Activated CD4-positive, alpha-beta T cell treated with anti-CD3 and anti-CD28 coated beads for 4 hours (primary cell): Measurements from ENCODE around the gene HOXA10.

Experiments
- DNase-seq, 2 donors: peaks; one replicate each; pipeline ENCODE4 v3.0.0-alpha.2; 2020

Gene HOXA10

DNA sequence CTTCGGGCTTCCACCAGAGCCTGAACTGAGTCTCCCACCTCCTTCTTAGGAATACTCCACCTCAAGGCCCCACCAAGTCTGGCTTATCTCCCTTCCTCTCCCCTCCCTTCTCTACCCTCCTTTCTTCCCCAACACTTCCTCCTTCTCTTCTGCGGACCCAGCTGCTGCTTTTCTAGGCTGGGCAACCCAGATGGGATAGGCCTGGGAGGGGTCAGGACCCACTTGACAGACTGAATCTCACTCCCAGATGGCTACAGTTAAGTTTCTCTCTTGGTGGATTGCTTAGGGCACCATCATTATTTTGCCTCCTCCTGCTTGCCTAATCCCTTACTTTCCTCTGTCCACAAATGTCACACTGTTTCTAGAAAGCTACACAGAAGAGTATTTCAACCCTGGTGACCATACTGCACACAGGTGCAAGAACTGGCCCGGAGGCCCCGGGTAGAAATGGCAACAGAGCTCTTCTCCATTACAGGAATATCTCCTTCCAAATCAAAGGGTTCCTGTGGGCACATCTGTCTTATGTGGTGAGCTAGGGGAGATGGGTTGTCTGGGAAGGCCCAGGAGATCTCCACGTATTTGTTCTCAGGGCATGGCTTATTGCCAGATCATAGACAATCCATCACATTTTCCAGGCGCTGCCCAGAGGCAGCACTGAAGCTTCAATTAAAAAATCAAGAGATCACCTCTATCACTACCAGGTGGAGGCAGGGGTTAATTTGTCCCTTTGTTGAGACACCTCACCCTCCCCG, 16.1 kb upstream of the HOXA10 start:
- DNase-seq, result no peak

DNA sequence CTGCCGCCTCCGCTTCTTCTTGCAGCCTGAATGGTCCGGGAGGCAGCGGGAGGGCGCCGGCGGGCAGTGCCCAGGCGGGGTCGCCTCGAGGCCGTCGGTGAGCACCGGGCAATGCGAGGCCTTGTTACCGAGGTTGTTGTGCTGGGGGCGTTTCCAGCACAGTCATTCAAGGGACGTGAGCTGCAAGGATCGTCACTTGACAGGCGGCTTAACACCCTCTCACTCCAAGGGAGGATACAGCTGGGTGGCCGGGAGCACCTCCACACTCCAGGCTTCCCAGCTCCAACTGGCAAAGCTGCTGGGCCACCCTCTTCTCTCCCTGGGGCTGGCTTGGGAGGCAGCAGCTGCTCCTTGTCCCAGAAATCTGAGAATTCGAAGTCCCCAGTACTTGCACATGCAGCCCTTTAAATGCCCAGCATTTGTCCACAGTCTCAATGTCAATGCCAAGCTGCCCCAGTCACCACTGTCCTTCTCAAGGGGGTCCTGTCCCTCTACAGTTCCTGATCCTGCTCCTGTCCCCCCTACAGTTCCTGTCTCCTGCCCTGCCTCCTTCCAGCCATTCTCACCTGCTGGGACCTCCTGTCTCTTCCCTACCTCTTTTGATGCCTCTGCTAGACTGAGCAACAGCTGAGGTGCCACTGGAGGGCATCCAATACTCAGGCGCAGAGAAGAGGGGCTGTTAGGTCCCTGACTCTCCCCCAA, 15.3 kb upstream of the HOXA10 start:
- DNase-seq, result no peak

DNA sequence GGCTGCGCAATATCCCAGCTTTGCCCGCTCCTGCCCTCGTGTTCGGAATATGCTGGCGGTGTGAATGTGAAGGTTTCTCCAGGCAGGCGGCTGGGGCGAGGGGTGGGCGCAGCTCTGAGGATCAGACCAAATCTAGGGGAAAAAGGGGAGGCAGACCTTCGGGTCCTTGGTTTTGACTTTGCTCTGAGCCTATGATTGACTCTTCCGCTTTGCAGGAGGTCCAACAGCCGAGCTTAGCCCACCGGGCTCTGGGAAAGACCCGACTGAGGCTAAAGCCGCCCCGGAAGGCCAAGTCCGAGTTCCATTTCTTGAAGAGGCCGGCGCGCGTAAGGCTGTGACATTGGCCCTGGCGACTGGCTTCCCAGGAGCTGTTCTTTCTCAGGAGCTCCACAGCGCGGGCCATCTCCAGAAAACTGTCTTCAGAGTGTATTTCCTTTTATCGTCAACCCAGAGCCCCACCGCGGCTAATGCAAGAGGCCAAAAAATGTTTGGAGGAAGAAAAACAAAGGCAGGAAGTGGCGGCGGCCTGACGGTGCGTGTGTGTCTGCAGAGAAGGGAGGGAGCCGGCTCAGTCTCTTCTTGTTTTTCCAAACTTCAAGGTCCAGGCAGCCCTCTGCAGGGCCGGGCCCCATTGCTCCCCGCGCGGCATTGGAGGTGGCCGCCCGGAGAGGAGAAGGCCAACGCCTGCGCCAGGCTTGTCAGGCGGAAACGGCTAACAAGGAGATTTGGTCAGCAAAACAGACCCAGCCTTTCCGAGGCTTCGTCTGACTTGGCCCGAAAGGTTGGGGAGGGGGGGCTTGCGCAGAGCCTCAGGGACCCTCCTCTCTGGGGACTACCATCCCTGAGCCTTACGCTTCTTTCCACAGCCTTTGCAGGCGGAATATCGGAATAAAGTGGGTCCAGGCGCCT, 14.5 kb upstream of the HOXA10 start:
- no peak for DNase-seq

DNA sequence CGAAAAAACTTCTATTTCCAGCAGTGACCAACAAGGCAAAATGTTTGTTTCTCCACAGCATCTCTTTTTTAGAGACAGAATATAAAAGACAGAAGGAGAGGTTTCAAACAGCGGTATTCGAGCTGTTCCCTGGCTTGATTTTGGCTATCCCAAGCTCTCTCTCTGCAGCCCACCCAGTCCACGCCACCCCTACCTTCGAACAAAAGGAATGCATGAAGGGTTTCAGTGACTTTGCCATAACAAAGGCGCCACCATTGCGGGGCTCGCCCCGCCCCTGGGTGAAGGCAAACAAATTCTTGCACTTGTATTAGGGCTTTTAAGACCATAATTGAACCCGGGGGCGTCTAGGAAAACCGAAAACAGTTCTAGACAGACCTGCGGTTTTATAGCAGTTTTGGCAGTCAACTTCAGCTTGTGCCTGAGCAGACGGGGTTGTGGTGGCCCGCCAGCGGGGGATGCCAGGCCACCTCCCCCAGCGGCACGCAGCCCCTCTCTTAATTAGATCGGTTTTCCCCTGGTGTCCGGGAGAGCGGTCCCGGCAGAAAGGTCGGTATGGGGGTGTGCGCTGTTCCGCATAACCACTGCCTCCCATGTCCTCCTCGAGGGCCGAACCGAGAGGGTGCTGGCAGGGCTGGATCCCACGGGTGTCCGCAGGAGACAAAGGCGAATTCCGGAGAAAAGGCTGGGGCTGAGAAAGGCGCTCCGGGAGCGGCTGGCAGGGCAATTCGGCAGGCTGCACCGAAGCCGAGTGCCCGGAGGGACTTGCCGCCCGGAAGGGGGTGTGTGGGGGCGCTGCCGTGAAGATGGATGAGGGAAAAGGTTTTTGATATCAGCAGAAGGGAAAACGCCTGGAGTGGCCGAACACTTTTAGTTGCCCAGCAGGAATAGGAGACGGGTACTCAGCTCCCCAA, 13.6 kb upstream of the HOXA10 start:
- DNase-seq, result no peak

DNA sequence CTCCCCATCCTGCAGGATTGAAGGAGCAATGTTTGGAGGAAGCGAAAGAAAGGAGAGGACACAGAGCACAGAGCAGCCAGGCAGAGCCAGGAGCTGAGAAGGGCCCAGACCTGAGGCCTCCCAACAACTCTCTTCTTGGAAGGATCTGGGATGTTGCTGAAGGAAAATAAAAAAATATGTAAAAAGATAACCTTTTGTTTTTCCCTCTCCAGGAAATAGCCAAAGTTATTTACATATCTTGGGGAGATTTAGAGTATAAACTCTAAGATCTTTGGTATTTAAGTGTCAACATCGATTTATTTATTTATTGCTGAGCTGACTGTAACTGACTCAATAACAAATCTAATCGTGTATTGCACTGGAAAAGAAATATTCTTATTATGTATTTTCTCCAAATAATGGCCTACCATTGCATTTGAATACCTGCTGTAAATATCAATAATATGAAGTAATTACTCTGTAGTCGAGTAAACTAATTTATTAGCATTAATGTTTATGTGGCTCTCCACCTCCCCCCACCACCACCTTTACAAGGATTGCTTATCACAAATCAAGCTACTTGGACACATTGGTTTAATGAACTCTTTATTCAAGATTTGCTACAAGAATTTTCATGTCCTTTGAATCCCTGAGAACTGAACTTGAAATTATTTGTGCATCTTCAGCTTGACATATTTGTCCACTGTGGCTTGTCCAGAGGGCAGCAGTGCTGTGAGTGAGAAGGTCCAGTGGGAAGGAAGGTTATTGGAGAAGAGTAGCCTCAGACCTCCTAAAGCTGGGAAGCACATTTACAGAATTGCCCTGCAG, 12.8 kb upstream of the HOXA10 start:
- no peak for DNase-seq

DNA sequence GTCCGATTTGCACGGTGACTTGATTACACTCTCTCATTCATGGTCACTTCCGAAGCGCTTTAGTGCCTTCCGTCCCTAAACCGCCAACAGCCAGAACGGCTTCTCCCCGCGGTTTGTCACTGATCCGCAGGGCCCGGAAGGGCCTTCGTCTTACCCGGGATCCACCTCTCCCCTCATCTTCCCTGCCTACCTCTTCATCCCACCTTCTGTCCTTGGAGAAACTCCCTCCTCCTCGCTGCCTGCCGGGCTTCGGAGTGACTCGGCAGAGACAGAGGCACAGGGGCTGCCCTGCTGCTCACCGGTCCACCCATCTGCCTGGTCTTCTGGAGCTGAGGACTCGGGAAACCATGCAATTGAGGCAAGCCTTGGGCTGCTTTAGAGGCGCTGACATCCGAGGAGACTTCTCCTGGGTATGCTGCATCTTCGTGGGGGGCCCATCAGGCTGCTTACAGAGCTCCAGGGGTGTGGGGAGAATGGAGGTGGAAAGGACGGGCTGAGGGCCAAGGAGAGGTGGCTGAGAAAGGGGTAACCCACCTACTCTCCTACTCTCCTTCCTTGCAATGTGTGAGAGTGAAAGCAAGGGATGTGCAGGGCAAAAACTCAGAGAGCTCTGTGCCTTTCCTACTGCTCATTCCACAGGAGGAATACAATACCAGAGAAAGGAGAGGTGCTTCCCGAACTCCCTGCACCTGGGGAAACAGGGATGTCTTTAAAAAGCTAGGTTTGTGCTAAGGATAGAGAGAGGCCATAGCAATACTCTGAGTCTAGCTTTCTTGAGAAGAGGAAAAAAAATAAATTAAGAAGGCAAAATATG, 11.9 kb upstream of the HOXA10 start:
- no peak for DNase-seq

DNA sequence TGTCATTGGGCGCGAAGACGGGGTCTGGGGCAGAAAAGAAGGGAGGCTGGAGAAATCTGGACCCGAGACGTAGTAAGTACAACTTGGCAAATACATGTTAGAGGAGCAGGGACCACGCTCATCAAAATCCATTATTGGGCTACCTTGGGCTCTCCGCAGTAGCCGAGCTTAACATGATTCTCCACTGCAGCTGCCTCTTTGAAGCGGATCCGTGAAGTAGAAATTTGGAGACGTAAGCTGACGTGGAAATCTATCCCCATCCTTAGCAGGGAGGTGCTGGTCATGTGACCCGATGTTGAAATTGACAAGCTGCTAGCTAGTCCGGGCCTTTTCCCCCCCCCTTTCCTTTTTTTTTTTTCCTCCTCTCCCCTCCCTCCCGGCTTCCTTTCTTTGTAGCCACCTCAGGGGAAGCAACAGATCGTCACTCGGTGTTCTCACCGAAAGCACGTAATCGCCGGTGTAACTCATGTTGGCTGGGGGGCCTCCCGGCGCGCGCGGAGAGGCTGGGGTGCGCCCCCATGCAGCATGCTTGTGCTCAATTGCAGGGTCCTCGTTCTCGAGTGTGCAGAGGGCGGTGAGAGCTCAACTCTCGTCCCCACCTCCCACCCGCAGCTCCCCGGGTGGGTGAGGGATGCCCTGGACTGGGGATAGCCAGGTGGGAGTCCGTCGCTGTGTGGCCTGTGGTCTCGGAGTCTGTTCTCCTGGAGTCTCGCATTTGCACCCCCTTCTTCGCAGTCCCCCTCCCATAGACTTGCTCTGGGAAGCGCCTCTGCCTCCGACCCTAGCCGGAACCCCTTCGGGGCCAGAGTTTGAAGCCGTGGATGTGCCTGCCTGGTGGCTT, 11.1 kb upstream of the HOXA10 start, which contains the start of gene HOXA11:
Gene HOXA11, minus strand, starts transcription at position 220 of the 841 bp plus-strand sequence. Its CDS starts 88 bp downstream, at position 132.
- DNase-seq, result no peak

DNA sequence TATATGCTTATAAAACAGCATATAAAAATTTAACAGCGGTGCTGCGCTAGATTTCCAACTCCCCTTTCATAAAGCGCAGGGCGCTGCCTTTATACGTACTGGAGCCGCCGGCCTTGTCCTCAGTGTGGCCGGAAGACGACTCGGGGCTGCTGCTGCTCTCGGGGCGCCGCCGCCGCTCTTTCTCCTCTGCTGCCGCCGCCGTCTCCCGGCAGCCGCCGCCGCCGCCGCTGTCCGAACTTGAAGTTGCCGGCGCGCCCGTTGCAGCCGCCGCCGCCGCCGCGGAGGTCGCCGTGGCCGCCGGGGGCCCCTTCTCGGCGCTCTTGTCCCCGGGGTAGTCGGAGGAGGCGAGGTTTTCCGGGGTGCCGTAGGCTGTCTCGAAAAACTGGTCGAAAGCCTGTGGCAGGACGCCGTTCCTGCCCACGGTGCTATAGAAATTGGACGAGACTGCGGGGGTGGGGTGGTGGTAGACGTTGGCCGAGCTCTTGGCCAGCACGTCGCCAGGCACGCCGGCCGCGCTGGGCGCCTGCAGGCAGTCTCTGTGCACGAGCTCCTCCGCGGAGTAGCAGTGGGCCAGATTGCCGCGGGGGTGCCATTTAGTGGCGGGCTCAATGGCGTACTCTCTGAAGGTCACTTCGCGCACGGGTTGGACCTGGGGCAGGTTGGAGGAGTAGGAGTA, 10.4 kb upstream of the HOXA10 start:
- no peak for DNase-seq

DNA sequence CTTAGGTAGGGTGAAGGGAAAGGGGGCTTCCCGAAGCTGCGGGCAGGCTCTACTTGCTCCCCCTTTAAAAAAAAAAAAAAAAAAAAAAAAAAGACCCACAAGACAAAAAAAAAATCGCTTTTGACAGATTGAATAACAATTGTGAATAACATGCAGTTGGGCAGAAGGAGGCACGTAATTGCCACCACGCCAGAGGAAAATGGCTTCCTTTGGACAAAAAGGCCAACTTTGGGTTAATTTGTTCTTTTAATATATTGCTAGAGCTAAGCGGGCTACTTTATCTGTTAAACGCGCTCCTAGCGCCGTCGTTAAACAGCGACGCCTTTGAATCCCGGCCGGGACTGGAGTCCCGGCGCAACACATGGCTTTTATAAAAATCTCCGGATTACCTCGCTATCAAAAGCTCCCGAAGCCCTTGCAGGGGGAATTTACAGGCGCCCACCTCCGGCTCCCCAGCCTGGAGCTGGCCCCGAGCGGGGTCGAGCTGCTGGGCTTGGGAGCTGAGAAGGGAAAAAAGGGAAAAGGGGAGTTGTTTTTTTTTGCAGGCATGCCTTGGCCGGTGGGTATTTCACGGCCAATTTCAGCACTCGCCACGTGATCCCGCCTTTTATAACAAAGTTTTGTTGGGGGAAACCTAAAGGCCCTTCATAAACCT, 9.7 kb upstream of the HOXA10 start:
- DNase-seq, result no peak

DNA sequence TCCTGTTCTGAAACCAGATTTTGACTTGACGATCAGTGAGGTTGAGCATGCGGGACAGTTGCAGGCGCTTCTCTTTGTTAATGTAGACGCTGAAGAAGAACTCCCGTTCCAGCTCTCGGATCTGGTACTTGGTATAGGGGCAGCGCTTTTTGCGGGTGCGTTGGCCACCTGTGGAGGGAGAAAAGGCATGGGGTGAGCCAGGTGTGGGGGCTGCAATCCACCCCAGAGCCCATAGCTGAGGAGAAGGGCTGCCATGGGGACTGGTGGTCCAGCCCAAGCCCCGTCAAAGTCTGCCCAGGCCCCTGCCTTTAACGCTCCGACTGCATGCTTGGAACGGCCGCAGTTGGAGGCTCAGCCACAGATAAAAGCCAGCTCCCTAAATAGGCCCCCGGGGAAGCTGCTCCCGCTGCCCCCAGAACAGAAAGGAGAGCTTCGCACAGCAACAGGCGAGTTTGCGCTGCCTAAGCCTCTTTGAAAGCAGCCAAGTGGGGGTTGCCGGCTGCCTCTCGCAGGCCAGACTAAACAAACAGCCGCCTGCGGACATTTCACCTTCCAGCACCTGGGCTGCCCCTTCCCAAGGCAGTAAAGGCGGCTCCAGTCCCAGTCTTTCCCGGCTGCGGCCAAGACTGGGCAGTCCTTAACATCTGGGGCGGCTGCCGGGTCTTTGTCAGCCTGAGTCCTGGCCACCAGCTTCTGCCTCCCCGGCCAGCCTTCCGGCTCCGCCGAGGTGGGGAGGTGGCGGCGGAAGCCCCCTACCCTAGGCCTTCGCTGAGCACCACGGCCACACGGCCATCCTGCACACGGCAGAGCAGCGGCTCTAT, 9.0 kb upstream of the HOXA10 start:
- no peak for DNase-seq

DNA sequence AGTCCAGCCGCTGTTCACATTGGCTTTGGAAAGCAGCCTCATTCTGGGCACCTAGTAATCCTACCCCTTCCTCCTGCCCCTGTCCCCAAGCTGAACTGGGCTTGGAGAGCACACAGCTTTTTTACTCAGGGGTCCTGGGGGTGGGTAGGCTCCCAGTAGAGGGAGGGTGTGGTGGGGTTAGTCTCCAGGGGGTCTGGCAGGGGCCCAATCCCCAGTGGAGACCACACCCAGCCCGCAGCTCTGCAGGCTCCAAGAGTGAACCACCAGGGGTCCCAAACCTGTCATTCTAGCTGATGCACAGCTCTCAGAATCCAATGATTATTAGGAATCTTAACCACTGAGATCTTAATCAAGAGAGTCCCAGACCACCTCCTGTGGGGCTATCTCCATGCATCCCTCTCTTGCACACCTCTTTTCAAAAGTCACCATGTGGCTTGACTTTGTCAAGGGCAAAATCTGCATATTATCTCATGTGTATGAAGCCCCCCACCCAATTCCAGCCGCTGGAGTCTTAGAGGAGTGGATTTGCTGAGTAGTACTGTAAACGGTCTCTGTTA, 8.2 kb upstream of the HOXA10 start:
- no peak for DNase-seq

DNA sequence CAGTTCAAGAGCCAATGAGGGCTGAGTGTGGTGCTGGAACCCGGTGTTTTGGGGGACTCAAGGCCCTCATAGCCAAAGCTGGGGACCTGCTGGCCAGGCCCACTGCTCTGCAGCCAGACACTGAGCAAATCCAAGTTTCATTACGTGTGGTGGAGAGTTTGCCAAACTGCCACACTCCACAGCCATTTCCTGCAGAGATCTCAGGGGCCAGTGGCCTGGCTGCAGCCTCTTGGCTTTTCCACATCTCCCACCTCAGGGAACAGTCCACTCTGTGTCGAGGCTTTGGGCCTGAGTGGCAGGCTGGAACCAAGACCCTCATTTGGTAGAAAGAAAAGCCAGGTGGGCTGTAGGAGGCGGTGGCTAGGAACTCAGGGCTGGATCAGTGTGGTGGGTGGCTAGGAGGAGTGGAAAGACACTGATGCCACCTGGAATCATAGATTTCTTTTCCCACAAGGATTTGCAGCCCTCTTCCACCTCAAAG, 7.7 kb upstream of the HOXA10 start:
- no peak for DNase-seq

DNA sequence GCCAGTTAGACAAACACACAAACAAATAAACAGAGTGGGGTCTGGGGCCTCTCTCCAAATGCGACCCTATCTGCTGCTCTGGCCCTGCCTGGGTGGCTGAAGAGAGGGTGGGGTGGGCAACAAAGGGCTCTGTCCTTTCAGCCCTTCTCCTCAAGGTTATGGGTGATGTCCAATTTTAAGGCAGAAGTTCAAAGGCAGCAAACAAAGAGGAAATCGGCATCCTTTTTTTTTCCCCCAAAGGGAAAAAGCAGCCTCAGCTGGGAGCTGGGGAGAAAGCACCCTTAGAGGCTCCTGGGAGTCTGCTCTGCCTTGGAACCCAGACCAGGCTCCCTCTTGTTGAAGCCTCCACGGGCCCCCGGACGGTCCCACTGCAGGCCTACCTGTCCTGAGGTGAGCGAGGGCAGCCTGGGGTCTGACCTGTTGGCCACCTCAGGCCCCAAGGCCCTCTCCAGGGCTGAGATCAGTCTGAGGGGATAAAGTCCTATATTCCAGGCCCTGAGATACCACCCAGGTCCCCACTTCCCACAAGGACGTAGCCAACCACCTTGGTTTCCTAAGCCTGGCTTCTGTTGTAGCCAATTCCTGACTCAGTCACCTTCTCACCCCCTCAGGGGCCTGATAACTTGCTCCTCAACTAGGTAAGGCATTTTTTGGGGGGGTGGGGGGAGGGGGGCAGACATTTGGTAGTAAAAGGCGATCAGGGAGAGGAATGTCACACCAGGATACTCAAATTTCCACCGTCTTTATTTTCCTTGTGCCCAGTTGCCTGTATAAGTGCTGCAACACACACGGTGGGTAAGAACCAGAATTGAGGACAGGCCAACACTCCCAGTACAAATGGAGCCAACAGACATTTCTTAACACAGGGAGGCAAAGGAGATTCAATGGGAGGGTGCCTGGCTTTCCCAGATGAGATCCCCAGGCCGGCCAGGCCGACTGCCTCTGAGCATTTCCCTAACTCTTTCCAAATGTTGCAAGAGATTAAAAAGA, 6.6 kb upstream of the HOXA10 start:
- DNase-seq, result no peak

DNA sequence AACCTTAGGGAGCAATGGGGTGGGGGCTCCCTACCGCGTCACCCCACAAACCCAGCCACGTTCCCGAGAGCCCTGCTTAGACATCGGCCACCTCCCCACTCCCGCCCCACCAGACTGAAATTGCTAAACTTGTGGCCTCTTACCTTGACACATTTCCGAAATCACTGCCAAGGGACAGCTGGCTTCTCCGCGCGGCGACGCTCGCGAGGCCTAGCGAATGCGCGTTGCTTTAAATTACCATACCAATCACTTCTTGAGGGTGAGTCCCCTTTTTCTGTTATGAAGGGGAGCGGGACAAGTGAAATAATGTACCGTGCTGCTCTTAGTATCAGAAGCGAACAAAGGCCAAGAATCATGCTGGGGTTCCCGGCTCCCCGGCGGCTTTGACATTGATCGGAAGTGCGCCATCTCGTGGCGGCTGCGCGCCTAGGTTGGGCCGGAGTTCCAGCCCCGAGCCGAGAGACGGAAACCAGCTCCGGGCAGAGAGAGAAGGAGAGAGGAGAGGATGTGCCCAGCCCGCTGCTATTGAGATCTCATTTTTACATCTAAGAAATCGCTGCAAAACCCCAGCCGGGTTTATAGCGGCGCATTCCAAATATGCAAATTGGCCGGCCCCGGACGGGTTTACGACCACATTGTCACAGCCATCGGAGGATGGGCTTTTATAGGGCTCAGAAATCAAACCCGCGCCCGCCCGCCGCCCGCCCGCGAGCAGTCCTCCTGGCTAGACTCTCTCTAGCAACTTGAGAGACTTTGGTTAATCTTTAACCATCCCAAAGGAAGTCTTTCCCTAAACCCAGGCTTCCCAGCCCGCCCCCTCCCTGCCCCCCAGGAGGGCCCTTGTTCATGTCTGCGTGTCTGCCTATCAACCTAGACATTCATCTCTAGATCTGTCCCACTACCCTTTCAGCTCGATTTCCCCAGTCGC, 5.6 kb upstream of the HOXA10 start:
- peak; percentile 47 to 57 for DNase-seq

DNA sequence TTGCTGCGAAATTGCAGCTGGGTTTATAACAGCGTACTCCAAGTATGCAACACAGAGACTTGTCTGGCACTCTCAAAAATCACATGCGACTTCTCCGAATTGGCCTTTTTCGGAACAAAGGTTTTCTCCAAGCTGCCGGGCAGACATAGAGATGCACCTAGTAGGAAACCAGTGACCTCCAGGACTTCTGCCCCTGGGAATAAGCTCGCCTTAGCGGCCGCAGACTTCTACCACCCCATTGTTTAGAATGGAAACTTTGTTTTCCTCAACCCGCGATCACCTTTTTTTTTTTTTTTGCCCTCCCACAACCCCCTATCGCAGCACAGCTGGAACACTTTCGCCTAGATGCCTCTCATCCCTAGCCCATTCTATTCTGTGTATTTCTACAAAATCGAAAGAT, 4.9 kb upstream of the HOXA10 start:
- no peak for DNase-seq
